H9 (cell line): ENCODE results near the gene IMMP2L. TPM values are rescaled to one million over a fixed set of nuclear protein-coding genes. Genes with fewer than 3 reads are reported as not detected.

Experiments
- DNase-seq: peaks from one replicate; pipeline ENCODE4 v3.0.0-alpha.2; 2017
- H2AFZ ChIP-seq: one replicate; pipeline ENCODE4 v1.6.1; 2013; ENCODE audit warnings: mild to moderate bottlenecking, low read length, control low read depth, moderate library complexity
- H2AK5ac ChIP-seq: 2 replicates; pipeline ENCODE4 v1.6.1; 2013; ENCODE audit warnings: low read length, control low read depth, mixed read lengths; ENCODE audit not compliant: insufficient read length
- H2BK120ac ChIP-seq: one replicate; pipeline ENCODE4 v1.6.1; 2013; ENCODE audit warnings: low read depth, mild to moderate bottlenecking, low read length, control low read depth, inconsistent platforms; ENCODE audit not compliant: poor library complexity, severe bottlenecking
- H2BK12ac ChIP-seq: 2 replicates; pipeline ENCODE4 v1.6.1; 2013; ENCODE audit warnings: low read length, control low read depth, mixed read lengths, low read depth; ENCODE audit not compliant: insufficient read length
- H2BK15ac ChIP-seq: 2 replicates; pipeline ENCODE4 v1.6.1; 2013; ENCODE audit warnings: low read depth, low read length, control low read depth
- H2BK20ac ChIP-seq: one replicate; pipeline ENCODE4 v1.6.1; 2013; ENCODE audit warnings: low read depth, mild to moderate bottlenecking, low read length, control low read depth, inconsistent platforms; ENCODE audit not compliant: poor library complexity, severe bottlenecking
- H2BK5ac ChIP-seq: 2 replicates; pipeline ENCODE4 v1.6.1; 2013; ENCODE audit warnings: low read length, control low read depth, mixed read lengths; ENCODE audit not compliant: insufficient read length
- H3K14ac ChIP-seq: 2 replicates; pipeline ENCODE4 v1.6.1; 2013; ENCODE audit warnings: low read length, control low read depth; ENCODE audit not compliant: insufficient read depth
- H3K18ac ChIP-seq: 2 replicates; pipeline ENCODE4 v1.6.1; 2013; ENCODE audit warnings: low read depth, mild to moderate bottlenecking, mixed read lengths, low read length, control low read depth; ENCODE audit not compliant: insufficient read length
- H3K23ac ChIP-seq: 2 replicates; pipeline ENCODE4 v1.6.1; 2013; ENCODE audit warnings: low read length, control low read depth, mixed read lengths, low read depth; ENCODE audit not compliant: insufficient read length
- H3K23me2 ChIP-seq: 2 replicates; pipeline ENCODE4 v1.6.1; 2013; ENCODE audit warnings: low read depth, mild to moderate bottlenecking, mixed read lengths, low read length, control low read depth; ENCODE audit not compliant: insufficient read length, poor library complexity, severe bottlenecking
- H3K27ac ChIP-seq: 2 replicates; pipeline ENCODE4 v1.5.1; 2013; ENCODE audit warnings: low read length, control low read depth, mixed read lengths, low read depth; ENCODE audit not compliant: insufficient read length
- H3K27me3 ChIP-seq: 2 replicates; pipeline ENCODE4 v1.6.1; 2013; ENCODE audit warnings: low read length, control low read depth, inconsistent platforms; ENCODE audit not compliant: insufficient read depth
- H3K4ac ChIP-seq: 2 replicates; pipeline ENCODE4 v1.6.1; 2013; ENCODE audit warnings: low read depth, mild to moderate bottlenecking, control low read depth, inconsistent platforms, low read length, moderate library complexity
- H3K4me1 ChIP-seq: 2 replicates; pipeline ENCODE4 v1.6.1; 2013; ENCODE audit warnings: low read length, control low read depth, inconsistent platforms; ENCODE audit not compliant: insufficient read depth
- H3K4me2 ChIP-seq: 2 replicates; pipeline ENCODE4 v1.6.1; 2013; ENCODE audit warnings: low read length, control low read depth, mixed read lengths; ENCODE audit not compliant: insufficient read length, insufficient read depth
- H3K56ac ChIP-seq: 2 replicates; pipeline ENCODE4 v1.6.1; 2013; ENCODE audit warnings: low read depth, mild to moderate bottlenecking, mixed read lengths, low read length, control low read depth; ENCODE audit not compliant: insufficient read length
- H3K79me1 ChIP-seq: 2 replicates; pipeline ENCODE4 v1.6.1; 2013; ENCODE audit warnings: low read depth, mild to moderate bottlenecking, moderate library complexity, low read length, control low read depth, inconsistent platforms; ENCODE audit not compliant: insufficient read depth, poor library complexity, severe bottlenecking
- H3K79me2 ChIP-seq: 2 replicates; pipeline ENCODE4 v1.6.1; 2013; ENCODE audit warnings: low read length, control low read depth, inconsistent platforms; ENCODE audit not compliant: insufficient read depth
- H3K9ac ChIP-seq: 2 replicates; pipeline ENCODE4 v1.6.1; 2013; ENCODE audit warnings: low read length, control low read depth, mixed read lengths; ENCODE audit not compliant: insufficient read length; ENCODE audit errors: extremely low read depth
- H3K9me3 ChIP-seq: one replicate; pipeline ENCODE4 v1.6.1; 2013; ENCODE audit warnings: low read depth, low read length, inconsistent platforms; ENCODE audit not compliant: control insufficient read depth
- H3T11ph ChIP-seq: one replicate; pipeline ENCODE4 v1.6.1; 2013; ENCODE audit warnings: mild to moderate bottlenecking, low read length, control low read depth, inconsistent platforms
- H4K20me1 ChIP-seq: one replicate; pipeline ENCODE4 v1.6.1; 2013; ENCODE audit not compliant: control insufficient read depth, insufficient read length, insufficient read depth
- H4K5ac ChIP-seq: 2 replicates; pipeline ENCODE4 v1.6.1; 2013; ENCODE audit warnings: low read depth, mild to moderate bottlenecking, mixed read lengths, low read length, control low read depth; ENCODE audit not compliant: insufficient read length
- H4K8ac ChIP-seq: replicated peaks from 2 replicates; pipeline ENCODE4 v1.6.1; 2013; ENCODE audit warnings: low read length, control low read depth, mixed read lengths, low read depth; ENCODE audit not compliant: insufficient read length
- H4K91ac ChIP-seq: 2 replicates; pipeline ENCODE4 v1.6.1; 2013; ENCODE audit warnings: low read depth, mild to moderate bottlenecking, moderate library complexity, mixed read lengths, low read length, control low read depth; ENCODE audit not compliant: insufficient read length
- H3K27ac Mint-ChIP-seq, 3 experiments: 2 replicates in 2 of 3; 3 replicates in 1 of 3; pipeline ENCODE4 v1.8.0; 2020 to 2021; ENCODE audit warnings: mixed read lengths in 3 of 3, mild to moderate bottlenecking in 1 of 3, moderate library complexity in 1 of 3
- H3K27me3 Mint-ChIP-seq: 2 replicates; pipeline ENCODE4 v1.8.0; 2021; ENCODE audit warnings: low read depth, mild to moderate bottlenecking, moderate library complexity, mixed read lengths
- H3K36me3 Mint-ChIP-seq, 3 experiments: 2 replicates in 2 of 3; 3 replicates in 1 of 3; pipeline ENCODE4 v1.8.0; 2020 to 2021; ENCODE audit warnings: low read depth in 3 of 3, mixed read lengths in 3 of 3; ENCODE audit not compliant: insufficient read depth in 1 of 3
- H3K4me1 Mint-ChIP-seq, 2 experiments: 2 replicates each; pipeline ENCODE4 v1.8.0; 2020; ENCODE audit warnings: mixed read lengths in 2 of 2
- H3K4me3 Mint-ChIP-seq, 2 experiments: 2 replicates in 1 of 2; 3 replicates in 1 of 2; pipeline ENCODE4 v1.8.0; 2020 to 2021; ENCODE audit warnings: mild to moderate bottlenecking in 2 of 2, mixed read lengths in 2 of 2, moderate library complexity in 1 of 2
- H3K9me3 Mint-ChIP-seq, 2 experiments: 2 replicates in 1 of 2; 3 replicates in 1 of 2; pipeline ENCODE4 v1.8.0; 2020; ENCODE audit warnings: mild to moderate bottlenecking in 2 of 2, mixed read lengths in 2 of 2, moderate library complexity in 1 of 2
- total RNA-seq: library from RNA; stranded (reverse); gene quantifications from 2 replicates; pipeline ENCODE4 v1.2.1, GENCODE V29; 2021
- TF ChIP-seq, protein P1 (sequence below): fragments of 200-600 bp; sonication (generic); conservative IDR thresholded peaks from 3 replicates; pipeline ENCODE4 v1.8.0; 2021; ENCODE audit warnings: antibody characterized with exemption, mild to moderate bottlenecking

The IMMP2L gene
- total RNA-seq, 1 experiment from 2014 or later = 14.7 TPM

DNA sequence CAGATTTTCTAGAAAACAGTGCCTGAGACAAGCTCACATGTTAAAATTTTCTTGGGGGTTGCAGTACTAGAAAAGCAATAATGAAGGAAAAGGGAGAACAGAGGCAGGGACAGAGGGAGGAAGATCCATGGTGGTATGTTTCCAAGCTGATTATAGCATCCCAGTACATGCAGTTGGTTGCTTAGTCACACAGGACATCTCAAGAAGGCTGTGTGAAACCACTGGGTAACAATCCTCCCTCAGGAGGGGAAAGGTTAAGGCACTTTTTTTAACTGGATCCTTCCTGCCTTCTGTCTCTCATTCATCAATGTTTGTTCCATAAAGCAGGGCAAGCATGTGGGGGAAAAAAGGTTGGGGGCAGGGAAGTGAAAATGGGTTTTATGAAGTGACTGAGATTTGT, 6.1 kb upstream of the IMMP2L start:
- Histone ChIP-seq H3K4me2 (no peak overlapping the region), H3K23me2 (no peaks in the 10 kb centered on the region), H4K8ac (no peak overlapping the region), H4K5ac (no peak overlapping the region), H2BK5ac (no peak overlapping the region), H4K91ac (no peak overlapping the region), H3K9me3 (no peaks in the 10 kb centered on the region), H3K27ac (no peak overlapping the region), H3K79me2 (no peaks in the 10 kb centered on the region), H3K18ac (no peak overlapping the region), H3T11ph (no peak overlapping the region), H2BK120ac (no peak overlapping the region), H2AK5ac (no peak overlapping the region), H3K4me1 (no peaks in the 10 kb centered on the region), H3K56ac (no peak overlapping the region), H2AFZ (no peak overlapping the region), H3K23ac (no peak overlapping the region), H4K20me1 (no peaks in the 10 kb centered on the region), H3K4ac (no peak overlapping the region), H3K79me1 (no peaks in the 10 kb centered on the region), H2BK20ac (no peak overlapping the region), H3K27me3 (no peaks in the 10 kb centered on the region), H3K9ac (no peak overlapping the region), H2BK15ac (no peak overlapping the region), H3K14ac (no peak overlapping the region), H2BK12ac (no peak overlapping the region)
- TF ChIP-seq, protein P1, sequence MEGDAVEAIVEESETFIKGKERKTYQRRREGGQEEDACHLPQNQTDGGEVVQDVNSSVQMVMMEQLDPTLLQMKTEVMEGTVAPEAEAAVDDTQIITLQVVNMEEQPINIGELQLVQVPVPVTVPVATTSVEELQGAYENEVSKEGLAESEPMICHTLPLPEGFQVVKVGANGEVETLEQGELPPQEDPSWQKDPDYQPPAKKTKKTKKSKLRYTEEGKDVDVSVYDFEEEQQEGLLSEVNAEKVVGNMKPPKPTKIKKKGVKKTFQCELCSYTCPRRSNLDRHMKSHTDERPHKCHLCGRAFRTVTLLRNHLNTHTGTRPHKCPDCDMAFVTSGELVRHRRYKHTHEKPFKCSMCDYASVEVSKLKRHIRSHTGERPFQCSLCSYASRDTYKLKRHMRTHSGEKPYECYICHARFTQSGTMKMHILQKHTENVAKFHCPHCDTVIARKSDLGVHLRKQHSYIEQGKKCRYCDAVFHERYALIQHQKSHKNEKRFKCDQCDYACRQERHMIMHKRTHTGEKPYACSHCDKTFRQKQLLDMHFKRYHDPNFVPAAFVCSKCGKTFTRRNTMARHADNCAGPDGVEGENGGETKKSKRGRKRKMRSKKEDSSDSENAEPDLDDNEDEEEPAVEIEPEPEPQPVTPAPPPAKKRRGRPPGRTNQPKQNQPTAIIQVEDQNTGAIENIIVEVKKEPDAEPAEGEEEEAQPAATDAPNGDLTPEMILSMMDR = no peak
- Mint-ChIP-seq H3K4me1 (peaks cover 0 to 2% of the 10 kb centered on the region in 2 experiments; a peak in 1 of 4 replicates), H3K4me3 (no peak overlapping the region), H3K36me3 (peaks cover 10 to 21% (median 17%) of the 10 kb centered on the region in 3 experiments), H3K27me3 (no peaks in the 10 kb centered on the region; the same call in none of the 2 replicates), H3K27ac (no peak overlapping the region), H3K9me3 (peaks cover 19 to 20% of the 10 kb centered on the region in 2 experiments)
- DNase-seq = no peak
